HG02884 (cell line): ENCODE measurements around the gene GNL3L.
"Not testable (repeated sequence)": the region's sequence is repeated elsewhere in the genome, so short reads cannot be mapped to it uniquely, and the experiment has no call there.

Source experiments
- ATAC-seq: cut with Tn5 transposase; IDR thresholded peaks from one replicate; pipeline ENCODE4 v1.9.1; 2021; ENCODE audit warnings: mild to moderate bottlenecking, moderate library complexity; ENCODE audit not compliant: unreplicated experiment

Gene GNL3L, protein sequence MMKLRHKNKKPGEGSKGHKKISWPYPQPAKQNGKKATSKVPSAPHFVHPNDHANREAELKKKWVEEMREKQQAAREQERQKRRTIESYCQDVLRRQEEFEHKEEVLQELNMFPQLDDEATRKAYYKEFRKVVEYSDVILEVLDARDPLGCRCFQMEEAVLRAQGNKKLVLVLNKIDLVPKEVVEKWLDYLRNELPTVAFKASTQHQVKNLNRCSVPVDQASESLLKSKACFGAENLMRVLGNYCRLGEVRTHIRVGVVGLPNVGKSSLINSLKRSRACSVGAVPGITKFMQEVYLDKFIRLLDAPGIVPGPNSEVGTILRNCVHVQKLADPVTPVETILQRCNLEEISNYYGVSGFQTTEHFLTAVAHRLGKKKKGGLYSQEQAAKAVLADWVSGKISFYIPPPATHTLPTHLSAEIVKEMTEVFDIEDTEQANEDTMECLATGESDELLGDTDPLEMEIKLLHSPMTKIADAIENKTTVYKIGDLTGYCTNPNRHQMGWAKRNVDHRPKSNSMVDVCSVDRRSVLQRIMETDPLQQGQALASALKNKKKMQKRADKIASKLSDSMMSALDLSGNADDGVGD

DNA sequence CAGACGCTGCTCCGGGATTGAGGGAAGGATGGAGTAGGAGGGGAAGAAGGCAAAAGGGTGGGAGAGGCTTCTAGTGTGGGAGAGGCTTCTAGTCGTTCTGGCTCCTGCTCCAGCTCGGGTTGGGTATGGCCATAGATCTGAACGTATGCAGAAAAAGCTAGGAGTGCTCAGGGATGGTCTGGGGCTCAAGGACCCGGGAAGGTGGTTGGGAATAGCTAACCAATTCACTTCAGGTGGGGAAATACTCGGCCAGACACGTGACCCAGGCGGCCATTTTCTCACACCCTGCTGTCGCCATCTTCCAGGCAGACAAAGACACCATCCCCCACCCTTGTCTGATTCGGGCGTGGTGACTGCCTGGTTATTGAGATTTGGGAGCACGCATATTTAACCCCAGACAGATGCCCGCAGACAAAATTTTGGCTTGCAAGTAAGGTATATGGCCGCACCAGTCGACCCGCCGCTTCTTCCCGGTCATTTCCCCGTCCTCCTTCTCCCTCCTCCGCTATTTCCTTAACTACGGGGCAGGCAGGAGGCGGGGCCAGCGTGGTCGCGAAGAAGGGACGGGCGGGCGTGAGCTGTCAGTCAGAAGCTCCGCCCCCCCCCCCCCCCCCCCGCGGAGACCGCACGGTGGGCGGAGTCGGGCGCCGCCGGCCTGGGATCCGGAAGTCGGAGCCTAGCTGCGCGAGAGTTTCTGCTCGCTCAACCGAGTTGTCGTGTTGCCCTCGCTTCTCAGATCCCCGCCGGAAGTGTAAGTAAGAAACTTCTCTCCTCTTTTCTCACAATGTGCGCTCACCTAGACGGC lies at the start of gene GNL3L:
TSS of gene GNL3L (plus strand) at position 668 of the 805 bp plus-strand sequence. CDS start 2,348 bp downstream, outside the sequence.
- peak; percentile 71 for ATAC-seq

DNA sequence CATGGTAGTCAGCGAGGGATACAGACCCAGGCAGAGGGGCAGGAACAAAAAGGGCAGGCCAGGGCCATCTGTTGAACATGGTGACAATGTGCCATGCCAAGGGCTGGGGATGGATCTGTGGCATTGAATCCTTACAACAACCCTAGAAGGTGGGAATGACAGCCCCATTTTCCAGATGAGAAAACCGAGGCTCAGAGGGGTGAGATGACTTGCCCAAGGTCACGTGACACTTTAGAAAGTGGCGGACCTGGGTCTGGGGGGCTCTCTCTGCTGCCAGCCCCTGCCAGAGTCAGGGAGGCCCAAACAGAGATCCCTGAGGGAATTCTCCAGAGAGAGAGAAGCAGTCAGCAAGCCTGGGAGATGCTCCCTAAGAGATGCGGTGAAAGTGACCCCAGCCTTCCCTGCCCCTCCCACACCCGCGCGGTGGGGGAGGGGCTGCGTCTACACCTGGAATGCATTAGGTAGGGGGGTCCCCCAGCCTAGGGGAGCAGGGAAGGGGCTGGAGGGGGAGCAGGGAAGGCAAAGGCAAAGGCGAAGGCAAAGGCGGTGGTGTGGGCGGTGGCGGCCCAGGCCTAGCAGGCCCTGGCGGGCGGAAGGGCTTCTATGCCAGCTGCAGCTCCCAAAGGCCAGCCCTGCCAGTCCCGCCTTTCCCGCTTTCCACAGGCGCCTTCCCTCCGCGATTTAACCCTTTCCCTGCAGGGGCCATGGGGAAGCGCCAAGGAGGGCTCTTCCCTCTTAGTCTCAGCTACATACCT lies 47.0 kb upstream of the GNL3L start:
- ATAC-seq: no peak

DNA sequence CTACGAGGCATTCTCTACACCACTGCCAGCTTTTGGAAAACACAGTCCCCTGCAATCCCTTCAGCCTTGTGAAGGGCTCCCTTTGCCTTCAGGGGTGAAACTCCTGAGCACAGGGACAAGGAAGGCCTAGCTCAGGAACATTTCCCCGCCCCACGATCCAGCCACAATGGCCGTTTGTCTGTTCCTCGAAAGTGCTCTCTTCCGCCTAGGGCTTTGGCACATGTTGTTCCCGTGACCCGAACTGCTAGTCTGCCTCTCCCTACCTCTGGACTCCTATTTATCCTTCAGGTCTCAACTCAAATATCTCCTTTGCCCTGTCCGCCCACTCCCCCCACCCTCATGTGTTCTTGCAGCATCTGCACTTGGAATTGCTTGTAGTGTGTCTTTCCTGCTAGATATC lies 46.1 kb upstream of the GNL3L start:
- no peak for ATAC-seq

DNA sequence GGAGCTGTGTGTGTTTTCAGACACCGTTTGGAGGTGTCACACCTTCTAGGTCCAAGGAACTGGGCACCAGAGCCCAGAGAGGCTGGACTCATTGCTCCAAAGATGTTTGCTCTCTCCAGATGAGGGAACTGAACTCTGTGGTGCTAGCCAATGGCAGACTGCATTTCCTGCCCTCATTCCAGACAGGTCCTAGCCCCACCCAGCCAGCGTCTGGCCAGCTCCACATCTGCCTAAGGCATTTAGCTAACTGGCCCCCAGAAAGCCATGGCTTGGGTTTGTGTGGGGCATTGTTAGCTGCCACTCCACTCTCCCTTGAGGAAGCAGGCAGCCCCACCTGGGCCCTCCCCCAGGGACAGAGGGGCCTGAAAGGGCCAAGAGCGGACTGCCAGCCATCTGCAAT lies 45.4 kb upstream of the GNL3L start:
- ATAC-seq: no peak

DNA sequence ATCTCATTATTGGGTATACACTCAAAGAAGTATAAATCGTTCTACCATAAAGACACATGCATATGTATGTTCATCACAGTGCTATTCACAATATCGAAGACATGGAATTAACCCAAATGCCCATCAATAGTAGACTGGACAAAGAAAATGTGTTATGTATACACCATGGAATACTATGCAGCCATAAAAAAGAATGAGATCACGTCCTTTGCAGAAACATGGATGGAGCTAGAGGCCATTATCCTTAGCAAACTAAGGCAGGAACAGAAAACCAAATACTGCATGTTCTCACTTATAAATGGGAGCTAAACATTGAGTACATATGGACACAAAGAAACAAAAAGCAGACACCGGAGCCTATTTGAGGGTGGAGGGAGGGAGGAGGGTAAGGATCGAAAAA lies 40.2 kb upstream of the GNL3L start:
- ATAC-seq: not testable (repeated sequence)

DNA sequence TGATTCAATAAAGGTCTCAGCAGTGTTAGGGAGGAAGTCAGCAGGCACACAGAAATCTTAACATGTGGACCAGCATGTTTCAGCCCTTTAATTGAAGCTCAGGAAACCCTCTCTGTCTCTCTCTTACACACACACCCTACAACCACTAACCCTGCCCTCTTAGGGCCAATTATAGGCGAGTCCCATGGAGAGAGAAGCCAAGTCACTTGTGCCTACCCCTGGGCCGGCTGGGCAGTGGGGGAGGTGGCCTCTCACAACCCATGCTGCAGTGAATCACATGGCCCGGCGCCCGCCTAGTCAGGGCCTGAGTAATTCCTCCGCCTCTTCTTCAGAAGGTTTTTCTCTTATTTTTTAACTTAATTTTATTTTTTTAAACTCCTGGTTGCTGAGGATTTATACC lies 37.7 kb upstream of the GNL3L start:
- ATAC-seq: no peak

DNA sequence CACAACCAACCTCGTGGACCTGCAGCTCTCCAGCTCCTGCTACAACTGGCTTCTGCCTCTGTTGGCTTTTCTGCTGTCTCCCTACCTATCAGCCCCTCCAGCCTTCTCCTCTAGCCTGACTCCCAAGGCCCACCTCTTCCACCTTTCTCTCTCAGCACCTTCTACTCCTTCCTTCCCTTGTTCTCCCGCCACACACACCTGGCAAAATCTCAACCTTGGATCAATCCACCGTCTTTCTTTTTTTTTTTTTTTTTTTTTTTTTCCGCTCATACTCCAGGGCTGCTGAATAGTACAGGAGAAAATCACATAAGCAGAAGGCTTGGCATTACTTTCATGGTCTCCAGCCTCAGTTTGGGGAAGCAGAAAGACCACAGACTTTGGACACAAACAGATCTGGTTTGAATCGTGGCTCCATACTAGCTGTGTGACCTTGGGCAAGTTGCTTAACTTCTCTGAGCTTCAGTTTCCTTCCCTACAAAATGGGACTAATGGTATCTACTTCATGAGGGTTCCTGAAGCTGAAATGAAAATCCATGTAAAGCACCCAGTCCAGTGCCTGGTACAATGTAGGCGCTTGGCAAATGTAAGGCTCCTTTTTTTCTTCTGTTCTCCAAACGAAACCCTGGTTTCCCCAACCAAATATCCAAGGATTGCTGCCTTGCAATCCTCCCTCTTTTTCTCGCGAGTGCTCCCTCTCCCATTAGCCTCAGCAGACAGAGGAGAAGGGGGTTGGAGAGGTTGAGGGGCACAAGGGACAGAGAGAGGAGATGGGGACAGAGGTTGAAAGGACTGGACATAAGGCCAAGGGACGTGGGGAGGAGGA lies 35.6 kb upstream of the GNL3L start:
- no peak for ATAC-seq

DNA sequence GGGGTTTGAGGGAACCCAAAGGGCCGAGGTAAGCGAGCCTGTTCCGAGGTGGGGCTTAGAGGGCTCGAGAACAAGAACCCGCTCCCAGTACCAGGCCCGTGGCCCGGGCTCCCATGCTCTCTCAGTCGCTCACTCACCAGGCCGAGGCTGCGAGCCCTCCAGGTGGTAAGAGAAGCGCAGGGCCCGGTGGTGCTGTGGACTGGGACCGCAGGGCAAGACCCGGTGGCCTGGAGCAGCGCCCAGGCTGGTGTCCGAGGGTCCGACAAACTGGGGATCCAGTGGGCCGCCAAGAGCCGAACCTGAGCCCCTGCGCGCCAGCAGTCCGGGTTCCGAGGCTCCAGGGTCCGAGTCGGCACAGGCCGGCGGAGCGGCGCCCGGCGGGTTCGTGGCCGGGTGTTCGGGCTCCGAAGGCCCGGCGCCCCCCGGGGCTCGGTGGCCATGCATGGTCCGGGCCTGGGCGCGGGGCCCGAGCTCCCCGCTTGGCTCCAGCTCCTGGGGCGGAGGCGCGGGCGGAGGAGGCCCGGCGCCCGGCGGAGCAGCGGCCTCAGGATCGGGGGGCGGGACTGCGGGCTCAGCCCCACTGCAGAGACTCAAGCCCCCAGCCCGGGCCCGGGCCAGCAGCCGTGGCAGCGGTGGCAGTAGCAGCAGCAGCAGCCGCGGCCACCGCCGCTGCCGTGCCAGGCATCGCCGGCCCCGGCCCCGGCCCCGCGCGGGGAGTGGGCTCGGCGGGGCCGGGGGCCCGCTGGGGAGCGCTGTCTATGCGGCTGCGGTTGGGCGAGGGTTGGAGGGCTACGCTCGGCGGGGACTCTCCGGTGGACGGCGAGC lies 34.8 kb upstream of the GNL3L start:
- no peak for ATAC-seq

DNA sequence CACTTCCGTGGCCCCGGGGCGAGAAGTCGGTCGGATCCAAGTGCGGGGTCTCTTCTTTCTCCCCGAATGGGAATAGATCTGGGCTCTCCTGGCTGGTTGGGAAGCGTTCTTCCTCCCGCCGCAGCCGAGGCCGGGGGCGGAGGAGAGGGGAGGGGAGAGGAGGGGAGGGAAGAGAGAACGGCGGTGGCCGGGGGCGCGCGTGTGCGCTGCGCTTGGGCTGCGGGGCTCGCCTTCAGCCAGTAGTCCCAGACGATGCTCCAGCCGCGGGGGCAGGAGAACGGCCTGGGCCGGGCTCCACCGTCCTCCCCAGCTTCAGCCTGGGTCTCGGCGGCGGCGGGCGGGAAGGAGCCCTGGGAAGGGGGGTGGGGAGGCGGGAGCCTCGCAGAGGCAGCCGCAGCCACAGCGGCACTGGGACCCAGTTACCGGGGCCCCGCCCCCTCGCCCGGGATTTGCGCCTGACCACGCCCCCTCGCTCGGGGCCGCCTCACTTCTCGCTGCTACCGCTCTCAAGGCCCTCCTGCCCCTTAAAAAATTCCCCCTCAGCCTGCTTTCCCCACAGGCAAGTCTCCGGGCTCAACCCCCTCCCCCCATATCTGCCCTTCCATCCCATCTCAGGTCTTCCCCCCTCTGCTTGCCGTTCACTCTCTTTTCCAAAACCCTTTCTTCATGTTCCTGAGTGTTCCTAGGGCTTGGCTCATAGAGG lies 34.1 kb upstream of the GNL3L start, which contains the start of gene FGD1:
TSS of gene FGD1 (minus strand) at position 421 of the 703 bp plus-strand sequence. CDS start 802 bp downstream, outside the sequence.
- no peak for ATAC-seq

DNA sequence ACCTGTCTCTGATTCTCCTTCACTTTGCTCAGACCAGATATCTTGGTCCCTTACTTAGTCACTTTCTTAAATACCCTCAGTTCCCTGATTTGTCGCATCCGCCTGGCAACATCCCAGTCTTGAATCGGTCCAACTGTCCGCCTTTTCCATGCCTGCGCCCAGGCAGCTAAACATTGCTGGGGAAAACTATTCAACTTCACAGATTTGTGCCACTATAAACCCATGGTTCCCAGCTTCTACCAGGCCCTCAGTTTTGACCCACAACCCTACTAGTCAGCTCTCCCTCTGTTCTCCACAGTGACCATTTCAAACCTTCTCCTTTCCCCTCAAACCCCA lies 33.5 kb upstream of the GNL3L start:
- no peak for ATAC-seq

DNA sequence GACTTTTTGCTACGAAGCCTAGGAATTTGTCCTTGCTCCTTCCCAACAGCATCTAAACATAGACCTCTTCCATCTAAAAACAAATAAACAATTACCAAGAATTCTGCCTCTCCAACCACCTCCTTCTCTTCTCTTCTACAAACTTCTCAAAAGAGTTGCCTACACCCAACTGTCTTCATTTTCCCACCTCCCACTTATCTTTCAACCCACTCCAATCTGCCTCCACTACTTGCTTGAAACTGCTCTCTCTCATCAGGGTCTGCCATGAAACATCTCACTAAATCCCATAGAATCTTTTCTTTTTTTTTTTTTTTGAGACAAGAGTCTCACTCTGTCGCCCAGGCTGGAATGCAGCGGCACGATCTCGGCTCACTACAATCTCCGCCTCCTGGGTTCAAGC lies 33.1 kb upstream of the GNL3L start:
- ATAC-seq: no peak

DNA sequence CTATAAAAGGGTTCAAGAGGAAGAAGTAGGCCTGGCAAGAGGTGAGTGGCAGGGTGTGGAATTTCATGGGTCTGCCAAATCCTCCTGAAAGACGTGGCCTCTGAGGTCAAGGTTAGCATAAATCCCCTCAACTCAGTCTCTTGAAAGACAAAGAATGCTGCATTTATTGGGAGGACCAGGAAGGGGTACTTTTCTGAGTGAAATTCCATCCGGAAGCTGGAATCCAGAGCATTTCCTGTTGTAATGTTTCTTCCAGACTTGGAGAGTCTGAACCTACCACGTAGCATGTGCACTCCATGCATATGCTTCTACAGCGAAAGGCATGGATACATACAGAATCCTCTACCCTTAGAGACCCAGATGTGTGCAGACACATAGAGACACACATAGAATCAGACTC lies 20.6 kb upstream of the GNL3L start:
- no peak for ATAC-seq

DNA sequence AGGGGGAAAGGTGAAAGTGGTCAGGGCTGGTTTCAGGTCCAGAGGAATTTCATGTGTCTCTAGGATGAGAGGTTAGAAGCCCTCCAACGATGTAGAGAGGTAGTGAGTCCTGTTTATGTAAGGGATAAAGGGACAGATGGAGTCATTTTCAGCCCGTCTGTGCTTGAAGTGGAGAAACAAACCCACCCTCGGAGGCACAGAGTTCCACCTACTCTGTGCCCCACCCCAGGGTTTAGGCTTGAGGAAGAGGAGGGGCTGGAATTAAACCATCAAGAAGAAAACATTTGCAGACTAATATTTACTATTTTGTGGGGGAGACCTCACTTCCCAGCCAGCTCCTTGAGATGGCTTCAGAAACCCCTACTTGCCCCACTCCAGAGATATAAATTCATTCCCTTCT lies 868 bp upstream of the GNL3L start:
- no peak for ATAC-seq

DNA sequence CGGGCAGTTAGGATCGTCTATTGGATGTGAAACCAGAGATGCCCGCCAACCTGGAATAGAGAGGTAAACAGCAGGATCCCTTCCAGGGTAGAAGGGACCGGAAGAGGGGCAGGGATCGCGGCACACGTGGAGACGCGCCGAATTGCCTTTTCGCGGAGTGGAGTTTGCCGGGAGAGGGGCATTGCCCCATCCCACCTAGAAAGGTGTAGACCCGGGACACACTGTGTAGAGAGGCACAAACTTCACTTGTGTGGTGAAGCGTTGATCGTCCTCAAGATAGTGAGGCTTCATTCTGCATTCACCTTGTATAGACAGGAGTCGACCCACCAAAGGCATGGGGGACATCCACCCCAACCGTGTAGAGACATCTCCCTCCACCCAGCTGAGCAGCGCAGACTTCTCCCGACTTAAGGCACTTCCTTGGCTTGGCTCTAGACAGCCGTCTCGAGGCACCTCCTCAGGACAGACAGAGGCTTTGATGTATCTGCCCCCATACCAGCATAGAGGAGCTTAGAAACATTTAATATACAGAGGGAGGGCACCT lies 410 bp downstream of the GNL3L start:
- peak; percentile 32 for ATAC-seq

DNA sequence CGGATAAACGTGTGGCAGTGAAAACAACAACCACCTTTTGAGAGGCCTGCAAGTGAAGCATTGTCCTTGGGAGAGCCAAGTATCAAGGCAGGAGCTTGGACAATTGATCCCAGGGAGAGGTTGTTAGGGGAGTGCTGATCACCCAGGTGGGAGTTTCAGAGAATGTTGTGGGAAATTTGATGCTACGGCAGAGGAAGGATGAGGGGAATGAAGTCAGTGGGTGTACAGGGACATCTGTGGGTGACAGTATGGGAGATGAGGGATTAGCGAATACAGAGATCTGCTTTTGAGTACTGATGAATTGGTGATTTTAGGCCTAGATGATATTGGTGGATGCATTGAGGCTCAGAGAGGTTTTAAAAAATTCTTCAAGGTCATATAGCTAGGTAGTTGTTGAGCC lies 4.3 kb downstream of the GNL3L start:
- no peak for ATAC-seq

DNA sequence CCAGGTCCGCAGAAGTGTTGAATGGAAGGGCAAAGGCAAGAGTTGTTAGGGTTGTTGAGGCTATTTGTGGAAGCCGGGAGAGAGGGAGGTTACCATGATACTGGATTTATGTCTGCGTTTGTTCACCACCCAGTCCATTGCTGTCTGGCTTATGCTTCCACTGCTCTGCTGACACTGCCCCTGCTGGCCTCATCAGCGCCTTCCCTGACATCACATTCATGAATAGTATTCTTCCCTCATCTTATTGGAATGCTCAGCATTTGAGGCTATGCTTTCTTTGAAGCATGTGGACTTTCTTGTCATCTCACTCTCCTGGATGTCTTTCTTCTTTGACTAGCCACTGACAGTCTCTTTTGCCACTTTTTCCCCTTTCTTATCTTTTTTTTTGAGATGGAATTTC lies 10.3 kb downstream of the GNL3L start:
- ATAC-seq: no peak

DNA sequence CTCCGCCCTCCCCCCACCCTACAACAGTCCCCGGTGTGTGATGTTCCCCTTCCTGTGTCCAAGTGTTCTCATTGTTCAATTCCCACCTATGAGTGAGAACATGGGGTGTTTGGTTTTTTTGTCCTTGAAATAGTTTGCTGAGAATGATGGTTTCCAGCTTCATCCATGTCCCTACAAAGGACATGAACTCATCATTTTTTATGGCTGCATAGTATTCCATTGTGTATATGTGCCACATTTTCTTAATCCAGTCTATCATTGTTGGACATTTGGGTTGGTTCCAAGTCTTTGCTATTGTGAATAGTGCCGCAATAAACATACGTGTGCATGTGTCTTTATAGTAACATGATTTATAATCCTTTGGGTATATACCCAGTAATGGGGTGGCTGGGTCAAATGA lies 12.2 kb downstream of the GNL3L start:
- not testable (repeated sequence) for ATAC-seq

DNA sequence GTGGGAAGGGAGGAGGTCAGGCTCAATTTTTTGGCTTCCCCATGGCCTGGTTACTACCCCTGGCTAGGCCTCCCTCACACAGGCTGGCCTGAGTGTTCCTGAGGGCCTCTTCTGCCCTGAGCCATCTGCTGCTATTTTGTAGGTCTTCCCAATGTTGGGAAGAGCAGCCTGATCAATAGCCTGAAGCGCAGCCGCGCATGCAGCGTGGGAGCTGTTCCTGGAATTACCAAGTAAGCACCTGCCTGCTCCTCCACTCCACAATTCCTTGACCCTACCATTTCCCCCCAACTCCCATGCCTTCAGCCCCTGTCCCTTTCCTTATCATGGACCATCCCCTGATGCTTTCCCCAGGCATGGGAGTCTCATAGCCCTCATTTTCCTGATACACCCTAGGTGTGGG lies 20.8 kb downstream of the GNL3L start:
- no peak for ATAC-seq
